ENCODE results near the gene KRTAP10-7.
"Not testable (repeated sequence)": the region's sequence is repeated elsewhere in the genome, so short reads cannot be mapped to it uniquely, and the experiment has no call there.

Gene KRTAP10-7

DNA sequence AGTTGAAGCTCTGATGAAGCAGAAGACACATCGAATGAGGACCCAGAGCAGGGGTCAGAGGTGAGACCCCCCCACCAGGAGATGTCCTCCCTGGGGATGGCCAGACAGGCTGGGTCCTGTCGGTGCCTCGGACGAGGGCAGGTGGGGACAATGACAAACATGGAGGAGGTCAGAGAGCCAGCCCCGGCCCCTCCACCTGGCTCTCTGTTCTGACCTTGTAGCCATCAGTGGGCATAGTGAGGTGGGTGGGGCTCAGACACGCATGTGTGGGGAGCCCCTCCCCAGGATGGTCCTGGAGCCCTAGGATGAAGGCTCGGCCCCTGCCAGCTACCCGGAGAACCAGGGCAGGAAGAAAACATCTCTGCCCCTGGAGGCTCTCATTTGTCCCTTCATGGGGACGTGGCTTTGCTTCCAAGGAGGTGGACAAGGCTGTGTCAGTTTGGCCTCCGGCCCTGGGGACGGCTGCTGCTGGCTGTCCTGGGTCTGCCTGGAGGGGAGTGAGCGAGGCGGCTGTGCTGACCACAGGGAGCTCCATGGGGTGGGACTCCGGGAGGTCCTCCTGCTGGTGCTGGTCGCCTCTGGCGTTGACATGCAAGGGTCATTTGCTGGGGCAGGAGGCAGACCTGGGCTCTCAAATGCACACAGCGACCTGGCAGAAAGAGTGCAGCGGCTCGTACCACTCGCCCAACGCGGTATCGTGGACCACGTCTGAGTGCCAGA lies 10.7 kb upstream of the KRTAP10-7 start:
- H2AFZ ChIP-seq (ENCODE audit: low read length): no peak overlapping the region
- no peaks in the 10 kb centered on the region for H3K9me2 ChIP-seq (replicated peaks; ENCODE audit: low read depth, low read length)
- H3K9me3 ChIP-seq (ENCODE audit: insufficient read depth, low read depth, low read length): no peaks in the 10 kb centered on the region
- TF ChIP-seq EZH2phosphoT487 (IDR thresholded peaks at IDR 0.05; ENCODE audit: borderline replicate concordance): no peak
- TF ChIP-seq, protein P1, sequence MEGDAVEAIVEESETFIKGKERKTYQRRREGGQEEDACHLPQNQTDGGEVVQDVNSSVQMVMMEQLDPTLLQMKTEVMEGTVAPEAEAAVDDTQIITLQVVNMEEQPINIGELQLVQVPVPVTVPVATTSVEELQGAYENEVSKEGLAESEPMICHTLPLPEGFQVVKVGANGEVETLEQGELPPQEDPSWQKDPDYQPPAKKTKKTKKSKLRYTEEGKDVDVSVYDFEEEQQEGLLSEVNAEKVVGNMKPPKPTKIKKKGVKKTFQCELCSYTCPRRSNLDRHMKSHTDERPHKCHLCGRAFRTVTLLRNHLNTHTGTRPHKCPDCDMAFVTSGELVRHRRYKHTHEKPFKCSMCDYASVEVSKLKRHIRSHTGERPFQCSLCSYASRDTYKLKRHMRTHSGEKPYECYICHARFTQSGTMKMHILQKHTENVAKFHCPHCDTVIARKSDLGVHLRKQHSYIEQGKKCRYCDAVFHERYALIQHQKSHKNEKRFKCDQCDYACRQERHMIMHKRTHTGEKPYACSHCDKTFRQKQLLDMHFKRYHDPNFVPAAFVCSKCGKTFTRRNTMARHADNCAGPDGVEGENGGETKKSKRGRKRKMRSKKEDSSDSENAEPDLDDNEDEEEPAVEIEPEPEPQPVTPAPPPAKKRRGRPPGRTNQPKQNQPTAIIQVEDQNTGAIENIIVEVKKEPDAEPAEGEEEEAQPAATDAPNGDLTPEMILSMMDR (conservative IDR thresholded peaks at IDR 0.05; ENCODE audit: low read length): no peak
- no peaks in the 10 kb centered on the region for H3K79me2 ChIP-seq (ENCODE audit: insufficient read depth, low read length)
- no peak overlapping the region for H3K9ac ChIP-seq (ENCODE audit: low read depth, low read length, poor library complexity, severe bottlenecking)
- no peaks in the 10 kb centered on the region for H4K20me1 ChIP-seq (ENCODE audit: insufficient read depth, low read length, poor library complexity, severe bottlenecking)
- H3K36me3 ChIP-seq (ENCODE audit: insufficient read depth, low read length): no peaks in the 10 kb centered on the region
- H3K27me3 ChIP-seq (ENCODE audit: insufficient read depth, low read length, poor library complexity, severe bottlenecking): no peaks in the 10 kb centered on the region
- no peaks in the 10 kb centered on the region for H3K4me1 ChIP-seq (ENCODE audit: insufficient read depth, low read length, poor library complexity, severe bottlenecking)
- no peak overlapping the region for H3K4me2 ChIP-seq (ENCODE audit: low read depth, low read length, poor library complexity, severe bottlenecking)
- no peak overlapping the region for H3K4me3 ChIP-seq (ENCODE audit: low read length, poor library complexity, severe bottlenecking)
- no peaks in the 10 kb centered on the region for H3F3A ChIP-seq (ENCODE audit: low read depth)

DNA sequence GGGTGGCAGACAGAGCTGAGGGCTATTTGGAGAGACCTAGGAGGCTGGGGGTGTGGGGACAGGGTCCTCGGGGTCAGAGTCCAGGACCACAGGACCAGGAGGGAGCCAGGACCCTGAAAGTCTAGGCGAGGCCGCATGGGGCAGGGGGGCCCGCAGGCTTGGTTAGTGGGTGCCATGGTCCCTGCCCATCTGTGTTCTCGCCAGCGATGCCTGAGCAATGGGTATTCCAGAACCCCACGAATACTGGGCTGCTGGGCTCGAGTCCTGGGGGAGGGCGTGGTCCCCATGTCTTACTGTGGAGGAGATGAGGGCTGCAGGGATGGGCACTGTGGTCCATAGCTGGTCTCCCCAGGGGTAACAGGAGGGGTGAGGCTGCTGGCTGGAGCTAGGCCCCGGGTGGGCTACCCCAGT lies 10.1 kb upstream of the KRTAP10-7 start:
- H3K9me2 ChIP-seq (replicated peaks; ENCODE audit: low read depth, low read length): no peaks in the 10 kb centered on the region
- H3K9ac ChIP-seq (ENCODE audit: low read depth, low read length, poor library complexity, severe bottlenecking): no peak overlapping the region
- H3F3A ChIP-seq (ENCODE audit: low read depth): no peaks in the 10 kb centered on the region
- no peaks in the 10 kb centered on the region for H4K20me1 ChIP-seq (ENCODE audit: insufficient read depth, low read length, poor library complexity, severe bottlenecking)
- H3K4me3 ChIP-seq (ENCODE audit: low read length, poor library complexity, severe bottlenecking): no peak overlapping the region
- H3K79me2 ChIP-seq (ENCODE audit: insufficient read depth, low read length): no peaks in the 10 kb centered on the region
- no peaks in the 10 kb centered on the region for H3K36me3 ChIP-seq (ENCODE audit: insufficient read depth, low read length)
- no peaks in the 10 kb centered on the region for H3K9me3 ChIP-seq (ENCODE audit: insufficient read depth, low read depth, low read length)
- no peak overlapping the region for H2AFZ ChIP-seq (ENCODE audit: low read length)
- TF ChIP-seq EZH2phosphoT487 (IDR thresholded peaks at IDR 0.05; ENCODE audit: borderline replicate concordance): no peak
- TF ChIP-seq, protein P1 (conservative IDR thresholded peaks at IDR 0.05; ENCODE audit: low read length): no peak
- no peak overlapping the region for H3K4me2 ChIP-seq (ENCODE audit: low read depth, low read length, poor library complexity, severe bottlenecking)
- no peaks in the 10 kb centered on the region for H3K4me1 ChIP-seq (ENCODE audit: insufficient read depth, low read length, poor library complexity, severe bottlenecking)
- no peaks in the 10 kb centered on the region for H3K27me3 ChIP-seq (ENCODE audit: insufficient read depth, low read length, poor library complexity, severe bottlenecking)

DNA sequence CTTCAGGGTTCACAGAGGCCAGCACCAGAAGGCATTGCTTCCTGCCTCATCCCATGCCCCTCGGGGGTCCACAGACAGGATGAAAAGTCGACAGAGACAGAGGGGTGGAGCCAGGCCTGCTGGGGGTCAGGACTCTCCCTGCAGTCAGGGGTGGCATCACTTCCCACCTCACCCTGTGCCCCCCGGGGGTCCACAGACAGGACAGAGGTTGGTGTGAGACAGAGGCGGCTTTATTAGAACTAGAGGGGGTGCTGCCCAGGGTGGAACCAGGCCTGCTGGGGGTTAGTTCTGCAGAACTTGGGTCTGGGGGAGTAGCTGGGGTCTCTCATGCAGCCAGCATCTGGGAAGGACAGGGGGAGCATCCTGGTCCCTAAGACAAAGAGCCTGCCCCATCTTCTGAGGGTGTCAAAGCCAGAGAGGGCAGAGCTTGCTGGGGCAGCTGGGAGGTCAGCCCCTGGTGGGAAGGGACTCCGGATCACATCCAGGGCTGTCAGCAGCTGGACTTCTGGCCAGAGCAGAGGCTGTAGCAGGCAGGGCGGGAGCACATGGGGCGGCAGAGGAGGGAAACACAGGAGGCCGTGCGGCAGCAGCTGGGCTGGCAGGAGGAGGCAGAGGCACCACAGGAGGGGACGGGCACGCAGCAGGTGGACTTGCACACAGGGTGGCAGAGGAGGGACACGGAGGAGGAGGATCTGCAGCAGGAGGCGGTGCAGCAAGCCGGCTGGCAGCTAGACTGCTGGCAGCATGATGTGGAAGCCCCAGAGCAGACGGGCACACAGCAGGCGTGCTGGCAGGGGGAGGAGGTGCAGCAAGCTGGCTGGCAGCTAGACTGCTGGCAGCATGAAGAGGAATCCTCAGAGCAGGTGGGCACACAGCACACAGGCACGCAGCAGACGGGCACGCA lies 9.2 kb upstream of the KRTAP10-7 start:
- H2AFZ ChIP-seq (ENCODE audit: low read length); H3F3A ChIP-seq (ENCODE audit: low read depth); H4K20me1 ChIP-seq (ENCODE audit: insufficient read depth, low read length, poor library complexity, severe bottlenecking); H3K4me2 ChIP-seq (ENCODE audit: low read depth, low read length, poor library complexity, severe bottlenecking); H3K4me1 ChIP-seq (ENCODE audit: insufficient read depth, low read length, poor library complexity, severe bottlenecking); H3K4me3 ChIP-seq (ENCODE audit: low read length, poor library complexity, severe bottlenecking); H3K36me3 ChIP-seq (ENCODE audit: insufficient read depth, low read length); H3K27me3 ChIP-seq (ENCODE audit: insufficient read depth, low read length, poor library complexity, severe bottlenecking); H3K9me3 ChIP-seq (ENCODE audit: insufficient read depth, low read depth, low read length); H3K9ac ChIP-seq (ENCODE audit: low read depth, low read length, poor library complexity, severe bottlenecking); H3K9me2 ChIP-seq (replicated peaks; ENCODE audit: low read depth, low read length); H3K79me2 ChIP-seq (ENCODE audit: insufficient read depth, low read length): not testable (repeated sequence)

DNA sequence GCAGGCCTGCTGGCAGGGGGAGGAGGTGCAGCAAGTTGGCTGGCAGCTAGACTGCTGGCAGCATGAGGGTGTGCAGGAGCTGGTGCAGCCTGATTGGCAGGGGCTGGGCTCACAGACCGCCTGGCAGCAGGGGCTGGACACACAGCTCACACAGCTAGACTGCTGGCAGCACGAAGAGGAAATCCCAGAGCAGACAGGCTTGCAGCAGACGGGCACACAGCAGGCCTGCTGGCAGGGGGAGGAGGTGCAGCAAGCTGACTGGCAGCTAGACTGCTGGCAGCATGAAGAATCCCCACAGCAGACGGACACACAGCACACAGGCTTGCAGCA lies 8.6 kb upstream of the KRTAP10-7 start:
- H3K9me2 ChIP-seq (replicated peaks; ENCODE audit: low read depth, low read length); H3K79me2 ChIP-seq (ENCODE audit: insufficient read depth, low read length); H3K27me3 ChIP-seq (ENCODE audit: insufficient read depth, low read length, poor library complexity, severe bottlenecking); H3K9me3 ChIP-seq (ENCODE audit: insufficient read depth, low read depth, low read length); H3K4me1 ChIP-seq (ENCODE audit: insufficient read depth, low read length, poor library complexity, severe bottlenecking); H3K4me2 ChIP-seq (ENCODE audit: low read depth, low read length, poor library complexity, severe bottlenecking); H3K4me3 ChIP-seq (ENCODE audit: low read length, poor library complexity, severe bottlenecking); H4K20me1 ChIP-seq (ENCODE audit: insufficient read depth, low read length, poor library complexity, severe bottlenecking); H3F3A ChIP-seq (ENCODE audit: low read depth); H3K9ac ChIP-seq (ENCODE audit: low read depth, low read length, poor library complexity, severe bottlenecking); H3K36me3 ChIP-seq (ENCODE audit: insufficient read depth, low read length); H2AFZ ChIP-seq (ENCODE audit: low read length): not testable (repeated sequence)

Data from Loucy (cell line).